ENCODE results near the gene CTPS1.

Gene CTPS1

DNA sequence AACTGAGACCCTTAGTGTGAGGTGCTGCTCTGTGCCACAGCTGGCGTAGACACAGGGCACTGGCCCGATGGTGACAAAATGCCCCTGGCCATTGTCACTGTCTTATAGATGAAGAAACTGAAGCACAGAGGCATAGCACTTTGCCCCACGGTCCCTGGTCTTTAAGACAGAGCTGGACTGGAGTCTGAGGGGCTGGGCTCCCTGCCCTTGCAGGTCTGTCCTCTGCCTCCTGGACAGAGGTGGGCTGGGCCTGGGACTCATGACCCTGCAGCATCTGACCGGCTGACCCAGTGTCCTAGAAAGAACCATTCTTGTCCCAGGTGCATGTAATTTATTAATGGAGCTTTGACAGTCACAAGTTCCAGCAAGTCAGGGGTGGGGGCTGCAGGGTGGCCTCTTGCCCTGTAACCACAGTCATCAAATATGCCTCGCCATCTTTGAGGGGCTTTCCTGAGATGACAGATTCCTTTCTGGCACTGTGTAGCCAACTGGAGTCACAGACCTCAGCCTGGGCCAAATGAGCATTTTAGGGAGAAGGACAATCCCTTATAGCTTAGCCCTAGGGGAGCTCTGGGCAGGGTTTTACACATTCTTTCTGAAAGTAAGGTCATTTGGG lies 35.9 kb downstream of the CTPS1 start:
- TF ChIP-seq, protein P1, sequence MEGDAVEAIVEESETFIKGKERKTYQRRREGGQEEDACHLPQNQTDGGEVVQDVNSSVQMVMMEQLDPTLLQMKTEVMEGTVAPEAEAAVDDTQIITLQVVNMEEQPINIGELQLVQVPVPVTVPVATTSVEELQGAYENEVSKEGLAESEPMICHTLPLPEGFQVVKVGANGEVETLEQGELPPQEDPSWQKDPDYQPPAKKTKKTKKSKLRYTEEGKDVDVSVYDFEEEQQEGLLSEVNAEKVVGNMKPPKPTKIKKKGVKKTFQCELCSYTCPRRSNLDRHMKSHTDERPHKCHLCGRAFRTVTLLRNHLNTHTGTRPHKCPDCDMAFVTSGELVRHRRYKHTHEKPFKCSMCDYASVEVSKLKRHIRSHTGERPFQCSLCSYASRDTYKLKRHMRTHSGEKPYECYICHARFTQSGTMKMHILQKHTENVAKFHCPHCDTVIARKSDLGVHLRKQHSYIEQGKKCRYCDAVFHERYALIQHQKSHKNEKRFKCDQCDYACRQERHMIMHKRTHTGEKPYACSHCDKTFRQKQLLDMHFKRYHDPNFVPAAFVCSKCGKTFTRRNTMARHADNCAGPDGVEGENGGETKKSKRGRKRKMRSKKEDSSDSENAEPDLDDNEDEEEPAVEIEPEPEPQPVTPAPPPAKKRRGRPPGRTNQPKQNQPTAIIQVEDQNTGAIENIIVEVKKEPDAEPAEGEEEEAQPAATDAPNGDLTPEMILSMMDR (IDR thresholded peaks at IDR 0.05; ENCODE audit: low read length, missing control alignments), result no peak
- DNase-seq (ENCODE audit: low read depth), result no peak
- H3K4me3 ChIP-seq (replicated peaks; ENCODE audit: low read depth, low read length), result no peak overlapping the region

GRCh38 chr1:41015897-41016470 lies 36.5 kb downstream of the CTPS1 start:
- DNase-seq (ENCODE audit: low read depth), result no peak
- TF ChIP-seq, protein P1 (IDR thresholded peaks at IDR 0.05; ENCODE audit: low read length, missing control alignments), result no peak
- H3K4me3 ChIP-seq (replicated peaks; ENCODE audit: low read depth, low read length), result no peak overlapping the region

DNA sequence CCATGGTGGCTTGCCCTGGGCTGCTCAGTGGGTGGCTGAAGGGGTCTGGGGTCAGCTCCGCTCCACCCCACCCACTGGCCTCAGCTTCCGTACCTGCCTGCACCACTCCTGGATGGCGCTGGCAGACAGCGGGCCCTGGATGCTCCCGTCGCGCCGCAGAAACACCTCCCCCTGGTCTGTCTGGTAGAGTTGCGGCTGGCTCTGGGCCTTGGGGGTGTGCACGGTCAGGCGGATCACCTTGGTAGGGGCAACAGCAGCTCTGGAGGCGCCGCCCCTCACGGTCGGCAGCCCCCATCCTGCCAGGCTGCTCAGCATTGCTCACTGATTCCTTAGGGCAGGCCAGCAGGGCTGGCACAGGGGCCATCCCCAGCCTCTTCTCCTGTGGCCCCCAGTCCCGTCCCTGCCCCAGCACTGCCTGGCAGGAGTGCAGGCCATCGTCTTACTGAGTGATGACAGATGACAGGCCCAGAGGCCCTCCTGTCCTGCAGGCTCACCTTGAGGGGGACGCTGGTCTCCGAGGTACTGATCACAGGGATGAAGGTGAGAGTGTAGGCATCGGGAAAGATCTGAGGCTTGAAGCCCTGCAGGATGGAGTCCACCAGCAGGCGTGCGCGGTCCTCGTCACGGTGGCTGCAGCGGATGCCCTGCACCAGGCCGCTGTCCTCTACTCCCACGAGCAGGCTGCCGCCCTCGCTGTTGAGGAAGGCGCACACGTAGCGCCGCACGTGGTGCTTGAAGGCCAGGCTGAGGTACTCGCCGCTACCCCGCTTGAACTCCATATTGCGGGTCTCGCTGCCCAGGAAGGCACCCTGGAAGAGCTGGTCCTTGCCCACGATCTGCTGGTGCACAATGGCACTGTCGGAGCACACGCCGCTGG lies 37.9 kb downstream of the CTPS1 start:
- DNase-seq (ENCODE audit: low read depth), result no peak
- H3K4me3 ChIP-seq (replicated peaks; ENCODE audit: low read depth, low read length), result no peak overlapping the region

DNA sequence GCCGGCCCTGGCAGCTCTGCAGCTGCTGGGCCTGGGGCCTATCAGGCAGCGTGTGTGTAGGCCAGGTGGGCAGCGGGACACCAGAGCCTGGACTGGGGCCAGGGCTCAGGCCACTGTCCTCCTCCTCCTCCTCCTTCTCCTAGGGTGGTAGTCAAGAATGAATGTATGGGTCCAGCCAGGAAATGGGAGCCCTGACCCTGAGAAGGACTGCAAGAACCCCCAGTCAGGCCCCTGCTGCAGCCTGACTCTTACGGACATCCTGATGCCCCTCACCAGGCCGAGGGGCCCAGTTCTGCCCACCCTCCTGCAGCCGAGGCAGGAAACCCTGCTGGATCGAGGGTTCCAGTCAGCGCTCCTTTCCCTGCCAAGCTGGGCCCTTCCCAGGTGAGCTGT lies 38.5 kb downstream of the CTPS1 start:
- DNase-seq (ENCODE audit: low read depth), result no peak
- no peak overlapping the region for H3K4me3 ChIP-seq (replicated peaks; ENCODE audit: low read depth, low read length)
- TF ChIP-seq, protein P1 (IDR thresholded peaks at IDR 0.05; ENCODE audit: low read length, missing control alignments), result no peak

More for the DNA sequence above, 37.9 kb downstream of the CTPS1 start:
- TF ChIP-seq, protein P1 (IDR thresholded peaks at IDR 0.05; ENCODE audit: low read length, missing control alignments), result no peak

DNA sequence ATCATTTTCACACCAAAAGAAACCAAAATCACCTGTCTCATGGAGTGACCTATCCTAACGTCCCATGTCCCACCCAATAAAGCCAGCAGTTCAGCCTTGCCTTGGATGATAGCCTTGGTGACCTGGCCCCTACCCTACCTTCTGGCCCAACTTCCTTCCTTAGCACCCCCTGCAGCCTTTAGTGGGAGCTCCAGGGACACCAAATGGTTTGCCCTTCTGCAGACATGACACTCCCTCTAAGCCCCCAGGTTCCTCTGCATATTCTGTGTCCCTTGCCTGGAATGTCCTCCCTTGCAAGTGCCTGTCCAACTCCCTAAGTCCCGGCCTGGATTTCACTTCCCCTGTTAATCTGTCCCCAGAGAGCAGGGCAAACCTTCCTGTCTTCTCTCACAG lies 39.9 kb downstream of the CTPS1 start:
- DNase-seq (ENCODE audit: low read depth), result no peak
- TF ChIP-seq, protein P1 (IDR thresholded peaks at IDR 0.05; ENCODE audit: low read length, missing control alignments), result no peak

DNA sequence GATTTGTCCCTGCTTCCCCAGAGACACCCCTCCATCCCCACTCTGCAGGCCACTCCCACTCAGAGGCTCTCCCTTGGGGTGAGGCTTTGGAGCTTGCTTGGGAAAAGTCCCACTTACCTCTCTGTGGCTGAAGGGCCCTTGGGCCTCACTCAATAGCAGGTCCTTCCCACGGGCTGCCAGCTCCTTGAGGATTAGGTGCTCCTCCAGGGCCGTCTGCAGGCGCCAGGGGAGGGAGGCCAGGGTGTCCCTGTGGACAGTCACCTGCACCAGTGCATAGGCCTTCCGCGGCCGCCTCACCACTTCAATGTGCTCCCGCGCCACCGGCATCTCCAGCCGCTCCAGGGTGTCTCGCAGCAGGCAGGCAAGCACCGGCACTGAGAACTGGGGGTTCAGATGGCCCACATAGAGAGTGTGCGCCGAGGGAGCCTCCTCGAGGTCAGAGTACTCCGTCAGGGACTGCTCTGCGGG lies 40.6 kb downstream of the CTPS1 start:
- TF ChIP-seq, protein P1 (IDR thresholded peaks at IDR 0.05; ENCODE audit: low read length, missing control alignments), result no peak
- no peak overlapping the region for H3K4me3 ChIP-seq (replicated peaks; ENCODE audit: low read depth, low read length)
- DNase-seq (ENCODE audit: low read depth), result no peak

More for the DNA sequence above, 39.9 kb downstream of the CTPS1 start:
- no peak overlapping the region for H3K4me3 ChIP-seq (replicated peaks; ENCODE audit: low read depth, low read length)

Measured in fibroblast of pulmonary artery (primary cell).